A673 (cell line): ENCODE results near the gene U2AF1L4.

Source experiments
- CTCF ChIP-seq: fragments of 300-800, 200-600 bp; sonication (generic); conservative IDR thresholded peaks from 2 replicates; pipeline ENCODE4 v1.5.1; 2017; ENCODE audit warnings: low read depth, mild to moderate bottlenecking, antibody characterized with exemption, low read length, moderate library complexity, mixed read lengths
- EZH2 ChIP-seq: fragments of 200-600 bp; sonication (generic); IDR thresholded peaks from 2 replicates; pipeline ENCODE4 v1.6.1; 2017; ENCODE audit warnings: borderline replicate concordance, low read depth, mild to moderate bottlenecking, mixed read lengths, antibody characterized with exemption, low read length; ENCODE audit not compliant: poor library complexity, severe bottlenecking

GRCh38 chr19:35793381-35794165, 48.4 kb upstream of the U2AF1L4 start:
- TF ChIP-seq CTCF (no peak), EZH2 (no peak)
